CD4-positive, alpha-beta T cell (primary cell): ENCODE results near the gene TRHDE. TPM values are rescaled to one million over a fixed set of nuclear protein-coding genes. Genes with fewer than 3 reads are reported as not detected.

ENCODE experiments used
- ATAC-seq: fragments of 200-7000 bp; cut with Tn5 transposase; one replicate; pipeline ENCODE4 v1.10.0; 2022; ENCODE audit warnings: mild to moderate bottlenecking; ENCODE audit not compliant: poor library complexity
- CTCF ChIA-PET: fragments of 350-600 bp; sonication (Branson Sonifier 250); formaldehyde crosslinking; loops from one replicate; lab custom pipeline; 2021; ENCODE audit warnings: antibody characterized with exemption, inconsistent platforms; lab: Charles Lee
- POLR2A ChIA-PET: fragments of 350-600 bp; sonication (Branson Sonifier 250); formaldehyde crosslinking; loops from one replicate; lab custom pipeline; 2021; ENCODE audit warnings: antibody characterized with exemption, inconsistent platforms; lab: Charles Lee
- DNase-seq, 14 experiments: peaks; one replicate each; pipeline ENCODE4 v3.0.0-alpha.2; 2013 to 2020; ENCODE audit warnings: mixed read lengths in 2 of 14
- H3K27ac ChIP-seq, 2 donors: one replicate each; pipeline versions ENCODE4 v1.5.1 to v1.7.0; 2013; ENCODE audit warnings: low read length in 2 of 2, low read depth in 1 of 2, mild to moderate bottlenecking in 1 of 2
- H3K27me3 ChIP-seq, 2 experiments: 1 replicate in 1 of 2; 2 replicates in 1 of 2; pipeline versions ENCODE4 v1.6.1 to v1.7.0; 2013; ENCODE audit warnings: low read length in 2 of 2, control low read depth in 1 of 2, mild to moderate bottlenecking in 1 of 2, moderate library complexity in 1 of 2; ENCODE audit not compliant: insufficient read depth in 2 of 2, control insufficient read depth in 1 of 2
- H3K36me3 ChIP-seq: one replicate; pipeline ENCODE4 v1.6.1; 2013; ENCODE audit warnings: low read length, control low read depth; ENCODE audit not compliant: insufficient read depth
- H3K4me1 ChIP-seq: one replicate; pipeline ENCODE4 v1.6.1; 2013; ENCODE audit warnings: low read length, control low read depth; ENCODE audit not compliant: insufficient read depth
- H3K4me3 ChIP-seq: one replicate; pipeline ENCODE4 v1.5.1; 2013; ENCODE audit warnings: mild to moderate bottlenecking, low read length, moderate library complexity
- H3K9me3 ChIP-seq, 2 experiments: 1 replicate in 1 of 2; 2 replicates in 1 of 2; pipeline versions ENCODE4 v1.6.1 to v1.7.0; 2013; ENCODE audit warnings: low read length in 2 of 2, mild to moderate bottlenecking in 2 of 2, control low read depth in 1 of 2, moderate library complexity in 1 of 2; ENCODE audit not compliant: control insufficient read depth in 1 of 2, insufficient read depth in 1 of 2
- H3K27ac Mint-ChIP-seq: one replicate; pipeline ENCODE4 v1.8.0; 2020; ENCODE audit warnings: mixed read lengths
- H3K27me3 Mint-ChIP-seq: one replicate; pipeline ENCODE4 v1.8.0; 2021; ENCODE audit warnings: mixed read lengths
- H3K36me3 Mint-ChIP-seq: one replicate; pipeline ENCODE4 v1.8.0; 2021; ENCODE audit warnings: low read depth, mixed read lengths
- H3K4me1 Mint-ChIP-seq: one replicate; pipeline ENCODE4 v1.8.0; 2021; ENCODE audit warnings: low read depth, mixed read lengths
- H3K4me3 Mint-ChIP-seq: one replicate; pipeline ENCODE4 v1.8.0; 2020; ENCODE audit warnings: mild to moderate bottlenecking, mixed read lengths
- H3K9me3 Mint-ChIP-seq: one replicate; pipeline ENCODE4 v1.8.0; 2020; ENCODE audit warnings: mixed read lengths
- intact Hi-C, 2 experiments: fragments of 100-400 bp; cut with DNase I in 1 of 2; cut with micrococcal nuclease in 1 of 2; formaldehyde crosslinking; loops; one replicate each; pipeline versions ENCODE4 v1.15.1 to v1.9.0; 2023 to 2025; cut with DNase I, micrococcal nuclease
- total RNA-seq, 174 experiments: library from RNA in 2 of 174; stranded (reverse) in 2 of 174; gene quantifications; one replicate each; pipeline ENCODE4 v1.2.3 and lab custom pipeline; 2021 to 2026
- TF ChIP-seq, protein P1 (sequence below): fragments of 200-600 bp; IDR thresholded peaks from one replicate; pipeline ENCODE4 v1.8.0; 2022; ENCODE audit warnings: antibody characterized with exemption, mild to moderate bottlenecking

TRHDE gene
- total RNA-seq, 2 experiments from 2014 or later = not detected

DNA sequence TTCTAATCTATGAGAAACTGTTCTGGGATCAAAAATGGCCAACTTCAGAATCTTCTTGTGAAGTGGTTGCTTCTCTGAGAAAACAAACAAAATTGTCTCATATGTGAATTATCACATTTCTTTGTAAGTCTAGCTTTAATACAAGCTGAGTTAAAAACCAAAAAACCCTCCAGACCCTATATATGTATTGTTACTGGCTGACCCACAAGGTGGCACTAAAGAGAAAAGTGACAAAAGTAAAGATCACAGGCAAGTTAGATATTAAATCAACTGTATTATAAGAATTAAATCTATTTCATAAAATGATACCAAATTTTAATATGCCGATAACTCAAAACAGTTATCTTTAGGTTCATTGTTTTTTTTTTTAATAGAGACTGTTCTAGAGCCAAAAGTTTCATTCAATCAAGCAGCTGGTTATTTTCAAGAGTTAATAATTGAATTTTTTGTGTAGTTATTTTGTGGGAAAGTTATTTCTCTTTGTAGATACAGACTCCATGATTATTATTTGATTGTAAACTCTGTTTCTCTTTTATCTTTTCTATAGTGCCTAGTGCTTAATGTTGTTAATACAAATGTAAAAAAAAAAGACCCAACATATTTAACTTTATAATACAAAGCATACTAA lies 7.5 kb upstream of the TRHDE start:
- ATAC-seq (no peak), DNase-seq (no peak)
- peaks cover 0 to 2% of the 10 kb centered on the region in 2 experiments for H3K27me3 ChIP-seq
- H3K27ac ChIP-seq = no peak overlapping the region
- TF ChIP-seq, protein P1, sequence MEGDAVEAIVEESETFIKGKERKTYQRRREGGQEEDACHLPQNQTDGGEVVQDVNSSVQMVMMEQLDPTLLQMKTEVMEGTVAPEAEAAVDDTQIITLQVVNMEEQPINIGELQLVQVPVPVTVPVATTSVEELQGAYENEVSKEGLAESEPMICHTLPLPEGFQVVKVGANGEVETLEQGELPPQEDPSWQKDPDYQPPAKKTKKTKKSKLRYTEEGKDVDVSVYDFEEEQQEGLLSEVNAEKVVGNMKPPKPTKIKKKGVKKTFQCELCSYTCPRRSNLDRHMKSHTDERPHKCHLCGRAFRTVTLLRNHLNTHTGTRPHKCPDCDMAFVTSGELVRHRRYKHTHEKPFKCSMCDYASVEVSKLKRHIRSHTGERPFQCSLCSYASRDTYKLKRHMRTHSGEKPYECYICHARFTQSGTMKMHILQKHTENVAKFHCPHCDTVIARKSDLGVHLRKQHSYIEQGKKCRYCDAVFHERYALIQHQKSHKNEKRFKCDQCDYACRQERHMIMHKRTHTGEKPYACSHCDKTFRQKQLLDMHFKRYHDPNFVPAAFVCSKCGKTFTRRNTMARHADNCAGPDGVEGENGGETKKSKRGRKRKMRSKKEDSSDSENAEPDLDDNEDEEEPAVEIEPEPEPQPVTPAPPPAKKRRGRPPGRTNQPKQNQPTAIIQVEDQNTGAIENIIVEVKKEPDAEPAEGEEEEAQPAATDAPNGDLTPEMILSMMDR = no peak
- no peaks in the 10 kb centered on the region for H3K36me3 ChIP-seq
- no peaks in the 10 kb centered on the region for H3K9me3 ChIP-seq
- H3K4me1 Mint-ChIP-seq = no peaks in the 10 kb centered on the region
- peaks cover 13% of the 10 kb centered on the region for H3K27me3 Mint-ChIP-seq
- H3K4me3 ChIP-seq = no peak overlapping the region
- H3K36me3 Mint-ChIP-seq = no peaks in the 10 kb centered on the region
- POLR2A ChIA-PET = no interaction called here
- H3K4me1 ChIP-seq = no peaks in the 10 kb centered on the region
- no peak overlapping the region for H3K4me3 Mint-ChIP-seq
- no peaks in the 10 kb centered on the region for H3K9me3 Mint-ChIP-seq
- no peak overlapping the region for H3K27ac Mint-ChIP-seq
- CTCF ChIA-PET = no interaction called here
- intact Hi-C loops = no loop called here

DNA sequence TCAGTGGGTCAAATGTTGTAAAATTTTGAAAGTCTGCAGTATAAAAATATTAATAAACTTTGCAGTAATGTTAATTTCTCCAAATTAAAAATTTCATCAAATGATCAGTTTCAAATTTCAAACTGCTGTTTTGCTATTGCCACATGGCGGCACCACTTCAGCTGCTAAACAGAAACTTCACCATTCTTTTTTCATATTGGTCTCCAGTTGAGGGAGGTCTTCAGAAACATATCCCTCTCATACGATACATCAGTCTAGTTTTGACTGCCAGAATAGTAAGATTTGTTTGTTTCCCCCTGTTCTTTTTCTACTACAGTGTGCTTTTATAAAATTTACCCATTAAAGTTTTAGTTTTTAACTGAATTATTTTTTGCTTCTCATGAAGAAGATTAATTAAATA lies 4.2 kb upstream of the TRHDE start:
- Histone ChIP-seq H3K9me3 (peaks cover 0 to 14% of the 10 kb centered on the region in 2 experiments), H3K36me3 (no peaks in the 10 kb centered on the region), H3K27me3 (peaks cover 14 to 33% of the 10 kb centered on the region in 2 experiments), H3K4me1 (no peaks in the 10 kb centered on the region), H3K4me3 (no peak overlapping the region), H3K27ac (no peak overlapping the region)
- CTCF ChIA-PET = no interaction called here
- ATAC-seq (no peak), DNase-seq (no peak)
- no peak overlapping the region for H3K4me3 Mint-ChIP-seq
- no peaks in the 10 kb centered on the region for H3K36me3 Mint-ChIP-seq
- H3K27ac Mint-ChIP-seq = no peak overlapping the region
- intact Hi-C loops = no loop called here
- H3K4me1 Mint-ChIP-seq = no peaks in the 10 kb centered on the region
- POLR2A ChIA-PET = no interaction called here
- no peaks in the 10 kb centered on the region for H3K9me3 Mint-ChIP-seq
- peaks cover 33% of the 10 kb centered on the region for H3K27me3 Mint-ChIP-seq
- TF ChIP-seq, protein P1 = no peak

DNA sequence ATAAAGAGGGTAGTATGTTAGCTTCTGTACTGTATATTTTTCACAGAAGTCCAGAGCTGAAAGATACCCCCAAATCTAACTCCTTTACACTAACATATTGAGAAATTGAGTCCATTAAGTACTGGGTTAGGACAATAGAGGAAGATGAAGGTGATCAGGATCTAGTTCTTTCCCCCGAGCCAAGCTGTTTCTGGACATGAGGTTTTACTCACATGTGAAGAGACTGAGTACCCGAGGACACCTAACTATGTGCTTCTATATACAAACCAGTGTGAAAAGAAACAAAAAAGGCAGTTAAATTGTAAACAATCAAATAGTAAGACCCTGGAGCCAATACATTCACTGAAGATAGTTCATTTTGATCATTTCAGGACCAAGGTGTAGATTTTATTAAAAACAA lies 3.8 kb upstream of the TRHDE start:
- H3K9me3 ChIP-seq = peaks cover 0 to 18% of the 10 kb centered on the region in 2 experiments
- H3K36me3 Mint-ChIP-seq = no peaks in the 10 kb centered on the region
- ChIA-PET CTCF (no interaction called here), POLR2A (no interaction called here)
- ATAC-seq = no peak
- intact Hi-C loops = no loop called here
- no peak for DNase-seq
- no peak overlapping the region for H3K4me3 Mint-ChIP-seq
- TF ChIP-seq, protein P1 = no peak
- H3K27me3 ChIP-seq = peaks cover 18 to 37% of the 10 kb centered on the region in 2 experiments
- no peaks in the 10 kb centered on the region for H3K4me1 Mint-ChIP-seq
- H3K27ac ChIP-seq = no peak overlapping the region
- peaks cover 34% of the 10 kb centered on the region for H3K27me3 Mint-ChIP-seq
- H3K4me3 ChIP-seq = no peak overlapping the region
- no peaks in the 10 kb centered on the region for H3K4me1 ChIP-seq
- H3K9me3 Mint-ChIP-seq = no peaks in the 10 kb centered on the region
- H3K36me3 ChIP-seq = no peaks in the 10 kb centered on the region
- H3K27ac Mint-ChIP-seq = no peak overlapping the region
